ENCODE data around the gene SPATA4.

SPATA4 gene

GRCh38 chr4:176188654-176189053, 6.7 kb downstream of the SPATA4 start:
- no peak for DNase-seq

GRCh38 chr4:176187624-176188023, 7.8 kb downstream of the SPATA4 start:
- no peak for DNase-seq

- DNase-seq: no peak
Measured at GRCh38 chr4:176186671-176187395, 8.6 kb downstream of the SPATA4 start.

GRCh38 chr4:176186067-176186466, 9.3 kb downstream of the SPATA4 start:
- no peak for DNase-seq

- no peak for DNase-seq
Measured at GRCh38 chr4:176185051-176185450, 10.3 kb downstream of the SPATA4 start.

GRCh38 chr4:176163041-176163440, 32.3 kb downstream of the SPATA4 start:
- no peak for DNase-seq

GRCh38 chr4:176156656-176157055, 38.7 kb downstream of the SPATA4 start:
- DNase-seq: no peak

GRCh38 chr4:176153124-176153523, 42.3 kb downstream of the SPATA4 start:
- no peak for DNase-seq

- no peak for DNase-seq
Measured at GRCh38 chr4:176150704-176151103, 44.7 kb downstream of the SPATA4 start.

GRCh38 chr4:176150356-176150682, 45.1 kb downstream of the SPATA4 start:
- DNase-seq: no peak

- DNase-seq: no peak
Measured at GRCh38 chr4:176149680-176150355, 45.6 kb downstream of the SPATA4 start.

GRCh38 chr4:176142253-176142652, 53.1 kb downstream of the SPATA4 start:
- DNase-seq: no peak

GRCh38 chr4:176139518-176139917, 55.9 kb downstream of the SPATA4 start:
- DNase-seq: no peak

- no peak for DNase-seq
Measured at GRCh38 chr4:176137631-176138030, 57.8 kb downstream of the SPATA4 start.

- DNase-seq: no peak
Measured at GRCh38 chr4:176134670-176135069, 60.7 kb downstream of the SPATA4 start.

Measured in NCI-H187 treated with DMSO at 0.1 percent for 48 hours (cell line).